Esophagus muscularis mucosa (tissue), 4 donors: ENCODE data around the gene HDAC4. TPM values are rescaled to one million over a fixed set of nuclear protein-coding genes. Genes with fewer than 3 reads are reported as not detected.

Experiments used
- DNase-seq: peaks from one replicate; pipeline ENCODE4 v3.0.0-alpha.2; 2017; ENCODE audit errors: extremely low spot score
- H3K27ac ChIP-seq, 4 donors: fragments of 200-600 bp; sonication (generic); replicated peaks in 1 of 4; 1 replicate in 3 of 4; 2 replicates in 1 of 4; pipeline ENCODE4 v1.5.1; 2016 to 2019; ENCODE audit warnings: mild to moderate bottlenecking in 1 of 4
- H3K27me3 ChIP-seq, 4 donors: fragments of 200-600 bp; sonication (generic); one replicate each; pipeline versions ENCODE4 v1.5.1 to v1.6.0; 2016 to 2019
- H3K36me3 ChIP-seq, 4 donors: fragments of 200-600 bp; sonication (generic); one replicate each; pipeline ENCODE4 v1.5.1; 2016 to 2019
- H3K4me1 ChIP-seq, 4 donors: fragments of 200-600 bp; sonication (generic); one replicate each; pipeline ENCODE4 v1.5.1; 2016 to 2019
- H3K4me3 ChIP-seq, 4 donors: fragments of 200-600 bp; sonication (generic); 1 replicate in 2 of 4; 2 replicates in 2 of 4; pipeline ENCODE4 v1.5.1; 2016 to 2019; ENCODE audit warnings: mild to moderate bottlenecking in 4 of 4, moderate library complexity in 1 of 4
- H3K9me3 ChIP-seq, 4 donors: fragments of 200-600 bp; sonication (generic); 1 replicate in 3 of 4; 2 replicates in 1 of 4; pipeline ENCODE4 v1.5.1; 2016 to 2019
- CTCF ChIP-seq, 3 experiments: fragments of 200-600 bp in 2 of 3; fragments of 450-650 bp in 1 of 3; sonication (generic) in 2 of 3; IDR thresholded peaks; one replicate each; pipeline ENCODE4 v1.5.1; 2017 to 2019; ENCODE audit warnings: antibody characterized with exemption in 3 of 3, mild to moderate bottlenecking in 2 of 3, moderate library complexity in 1 of 3
- EP300 ChIP-seq: sonication (generic); formaldehyde crosslinking; IDR thresholded peaks from one replicate; pipeline ENCODE4 v1.6.1; 2017; ENCODE audit warnings: antibody characterized with exemption
- POLR2A ChIP-seq: fragments of 450-650 bp; IDR thresholded peaks from one replicate; pipeline ENCODE4 v1.6.1; 2017; ENCODE audit warnings: antibody characterized with exemption, moderate library complexity, mild to moderate bottlenecking, low read depth
- POLR2AphosphoS5 ChIP-seq, 2 donors: sonication (generic); formaldehyde crosslinking; IDR thresholded peaks; one replicate each; pipeline ENCODE4 v1.6.1; 2017; ENCODE audit warnings: antibody characterized with exemption in 2 of 2
- WGBS: methylation state at CpG from one replicate; pipeline ENCODE4 v1.1.5; 2018; 5-methylcytosine and 5-hydroxymethylcytosine counted together
- intact Hi-C: fragments of 100-400 bp; cut with DNase I; formaldehyde crosslinking; loops from one replicate; pipeline ENCODE4 v1.15.1; 2023
- total RNA-seq, 4 donors: library from RNA; depleted of rRNA; stranded (reverse); fragments of >200 nt; gene quantifications; one replicate each; pipeline versions ENCODE4 v1.1.0 to v1.2.1, GENCODE V29; 2016

HDAC4 gene
- total RNA-seq, 4 donors from 2014 or later: 59.4 to 119 (median 76.1) TPM

GRCh38 chr2:239157771-239158170 is 243.0 kb downstream of the HDAC4 start:
- H3K9me3 ChIP-seq: no peaks in the 10 kb centered on the region
- no peak for DNase-seq
- no peak overlapping the region for H3K4me3 ChIP-seq
- peaks cover 44 to 72% (median 67%) of the 10 kb centered on the region in 4 donors for H3K36me3 ChIP-seq
- no peaks in the 10 kb centered on the region for H3K27me3 ChIP-seq
- no peak overlapping the region for H3K27ac ChIP-seq
- intact Hi-C loops: loop anchor here (5.0 kb wide), 1 partner anchor 35 kb away; no protein-coding TSS in a partner anchor
- whole genome bisulfite sequencing: 54% methylated on average over 9 of the region's 11 CpGs
- TF ChIP-seq CTCF (IDR thresholded peaks at IDR 0.05) (no peak), EP300 (no peak), POLR2AphosphoS5 (IDR thresholded peaks at IDR 0.05) (no peak)
- H3K4me1 ChIP-seq: peaks cover 0 to 24% (median 20%) of the 10 kb centered on the region in 4 donors

- no peak for DNase-seq
- Histone ChIP-seq H3K9me3 (no peaks in the 10 kb centered on the region), H3K4me3 (no peak overlapping the region), H3K27ac (peak overlapping the region in 1 of 4 donors; percentile 17), H3K36me3 (peaks cover 39 to 67% (median 65%) of the 10 kb centered on the region in 4 donors), H3K27me3 (no peaks in the 10 kb centered on the region), H3K4me1 (peaks cover 5 to 28% (median 24%) of the 10 kb centered on the region in 4 donors)
- intact Hi-C loops: loop anchor here (5.0 kb wide), 1 partner anchor 35 kb away; no protein-coding TSS in a partner anchor
- TF ChIP-seq EP300 (no peak), CTCF (IDR thresholded peaks at IDR 0.05) (no peak), POLR2A (no peak), POLR2AphosphoS5 (IDR thresholded peaks at IDR 0.05) (no peak)
- 77% methylated on average over 12 of the region's 12 CpGs for WGBS
Measured at GRCh38 chr2:239157269-239157668, 243.6 kb downstream of the HDAC4 start.

- Histone ChIP-seq H3K27ac (peak overlapping the region in 1 of 4 donors; percentile 17), H3K4me1 (peaks cover 11 to 33% (median 29%) of the 10 kb centered on the region in 4 donors)
- TF ChIP-seq POLR2A (no peak), POLR2AphosphoS5 (IDR thresholded peaks at IDR 0.05) (no peak)
Measured at GRCh38 chr2:239156516-239157265, 244.1 kb downstream of the HDAC4 start.

GRCh38 chr2:239155806-239156480 is 244.9 kb downstream of the HDAC4 start:
- H3K36me3 ChIP-seq: peaks cover 35 to 62% (median 56%) of the 10 kb centered on the region in 4 donors
- intact Hi-C loops: loop anchor here (5.0 kb wide), 1 partner anchor 36 kb away; no protein-coding TSS in a partner anchor
- no peak for DNase-seq
- no peak for TF ChIP-seq EP300
- TF ChIP-seq CTCF (IDR thresholded peaks at IDR 0.05): no peak
- no peak for TF ChIP-seq POLR2AphosphoS5 (IDR thresholded peaks at IDR 0.05)
- TF ChIP-seq POLR2A: no peak
- no peaks in the 10 kb centered on the region for H3K9me3 ChIP-seq
- WGBS: 95% methylated on average over 12 of the region's 12 CpGs
- H3K27me3 ChIP-seq: no peaks in the 10 kb centered on the region
- no peak overlapping the region for H3K4me3 ChIP-seq
- peaks cover 18 to 41% (median 36%) of the 10 kb centered on the region in 4 donors for H3K4me1 ChIP-seq
- H3K27ac ChIP-seq: peak overlapping the region; percentile 27 to 52 (median 41)

More at GRCh38 chr2:239156516-239157265, 244.1 kb downstream of the HDAC4 start:
- DNase-seq: no peak
- no peaks in the 10 kb centered on the region for H3K27me3 ChIP-seq
- H3K9me3 ChIP-seq: no peaks in the 10 kb centered on the region
- no peak overlapping the region for H3K4me3 ChIP-seq
- peaks cover 35 to 62% (median 60%) of the 10 kb centered on the region in 4 donors for H3K36me3 ChIP-seq
- WGBS: 79% methylated on average over 22 of the region's 22 CpGs
- intact Hi-C loops: loop anchor here (5.0 kb wide), 1 partner anchor 36 kb away; no protein-coding TSS in a partner anchor
